Stimulated activated naive B cell treated with anti-CD40 and anti-IgM and Interleukin-4, amounts not matched to agents 10 μg/mL and 1 μg/mL and 100 μg/mL, for 72 hours (primary cell): ENCODE results near the gene GPX8.
A peak's percentile ranks its signal among the peaks of the same experiment; 100 is the strongest.

Source experiments
- ATAC-seq, 2 donors: fragments of 150-1000 bp; cut with Tn5 transposase; replicated peaks; 2 replicates each; pipeline ENCODE4 v1.10.0; 2021; ENCODE audit warnings: moderate library complexity in 1 of 2
- DNase-seq: peaks from one replicate; pipeline ENCODE4 v3.0.0; 2021
- H3K27ac Mint-ChIP-seq: one replicate; pipeline ENCODE4 v1.8.0; 2022; ENCODE audit warnings: mild to moderate bottlenecking, mixed read lengths
- H3K27me3 Mint-ChIP-seq, 2 donors: one replicate each; pipeline ENCODE4 v1.8.0; 2022; ENCODE audit warnings: mixed read lengths in 2 of 2
- H3K36me3 Mint-ChIP-seq, 2 donors: one replicate each; pipeline ENCODE4 v1.8.0; 2022; ENCODE audit warnings: mixed read lengths in 2 of 2, mild to moderate bottlenecking in 1 of 2
- H3K4me1 Mint-ChIP-seq, 2 donors: one replicate each; pipeline ENCODE4 v1.8.0; 2022; ENCODE audit warnings: mixed read lengths in 2 of 2, mild to moderate bottlenecking in 1 of 2
- H3K4me3 Mint-ChIP-seq, 2 donors: one replicate each; pipeline ENCODE4 v1.8.0; 2022; ENCODE audit warnings: mild to moderate bottlenecking in 2 of 2, mixed read lengths in 2 of 2, moderate library complexity in 1 of 2
- H3K9me3 Mint-ChIP-seq, 2 donors: one replicate each; pipeline ENCODE4 v1.8.0; 2022; ENCODE audit warnings: mixed read lengths in 2 of 2, mild to moderate bottlenecking in 1 of 2

The GPX8 gene

DNA sequence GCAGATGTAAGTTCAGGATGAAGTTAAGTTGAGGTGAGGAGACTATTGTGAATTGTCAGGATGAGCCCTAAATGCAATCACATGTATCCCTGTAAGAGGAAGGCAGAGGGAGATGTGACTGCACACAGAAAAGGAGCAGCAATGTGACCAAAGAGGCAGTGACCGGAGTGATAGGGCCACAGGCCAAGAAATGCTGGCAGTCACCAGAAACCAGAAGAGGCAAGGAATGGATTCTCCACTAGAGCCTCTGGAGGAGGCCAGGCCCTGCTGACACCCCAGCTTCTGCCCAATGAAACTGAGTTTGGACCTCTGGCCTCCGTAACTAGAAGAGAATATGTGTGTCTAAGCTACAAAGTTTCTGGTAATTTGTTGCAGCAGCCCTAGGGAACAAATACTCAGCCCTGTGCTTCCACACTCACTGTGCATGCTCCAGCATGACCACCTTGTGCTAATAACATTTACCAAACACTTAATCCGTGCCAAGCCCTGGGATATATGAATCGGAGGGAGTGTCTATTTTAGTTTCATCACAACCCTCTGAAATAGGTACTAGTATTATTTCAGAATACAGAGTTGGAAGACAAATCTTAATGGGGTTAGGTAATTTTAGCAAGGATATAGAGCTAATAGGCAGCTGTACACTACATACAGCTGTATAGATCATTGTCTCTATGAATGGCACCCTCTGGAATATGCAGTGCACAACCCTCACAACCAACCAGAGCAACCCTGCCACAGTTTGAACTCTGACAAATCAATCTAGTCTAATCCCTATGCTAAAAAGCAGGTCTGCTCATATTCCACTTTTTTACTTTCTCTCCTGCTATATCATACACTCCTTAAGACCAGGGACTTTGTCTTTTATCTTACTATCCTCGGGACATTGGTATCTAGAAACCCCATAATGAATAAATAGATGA, 7.8 kb upstream of the GPX8 start:
- Mint-ChIP-seq H3K4me3 (no peak overlapping the region), H3K27me3 (peaks cover 20 to 40% of the 10 kb centered on the region in 2 donors), H3K36me3 (no peaks in the 10 kb centered on the region), H3K27ac (no peak overlapping the region), H3K9me3 (peaks cover 3 to 4% of the 10 kb centered on the region in 2 donors), H3K4me1 (no peaks in the 10 kb centered on the region)
- DNase-seq (no peak), ATAC-seq (no peak)

DNA sequence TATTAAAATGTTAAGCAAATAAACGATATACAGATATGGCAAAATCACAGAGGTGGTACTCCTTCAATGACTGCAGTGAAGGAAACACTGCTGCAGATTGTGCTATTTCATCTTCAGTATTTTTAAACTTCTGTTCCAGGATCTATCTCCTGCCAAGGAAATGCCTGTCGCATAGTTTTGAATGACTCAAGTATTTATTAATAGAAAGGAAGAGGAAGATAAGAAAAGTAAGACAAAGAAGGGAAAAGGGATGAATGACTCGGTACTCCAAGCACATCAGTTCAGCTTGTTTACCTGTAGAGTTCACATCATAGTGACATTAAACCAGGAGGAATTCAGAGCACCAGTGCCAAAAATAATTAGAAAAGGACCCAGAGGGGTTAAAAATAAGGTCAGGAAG, 5.1 kb upstream of the GPX8 start:
- Mint-ChIP-seq H3K36me3 (no peaks in the 10 kb centered on the region), H3K4me1 (no peaks in the 10 kb centered on the region), H3K9me3 (peaks cover 3 to 4% of the 10 kb centered on the region in 2 donors), H3K27ac (no peak overlapping the region), H3K27me3 (peaks cover 32 to 56% of the 10 kb centered on the region in 2 donors), H3K4me3 (no peak overlapping the region)
- DNase-seq: no peak
- ATAC-seq: no peak

DNA sequence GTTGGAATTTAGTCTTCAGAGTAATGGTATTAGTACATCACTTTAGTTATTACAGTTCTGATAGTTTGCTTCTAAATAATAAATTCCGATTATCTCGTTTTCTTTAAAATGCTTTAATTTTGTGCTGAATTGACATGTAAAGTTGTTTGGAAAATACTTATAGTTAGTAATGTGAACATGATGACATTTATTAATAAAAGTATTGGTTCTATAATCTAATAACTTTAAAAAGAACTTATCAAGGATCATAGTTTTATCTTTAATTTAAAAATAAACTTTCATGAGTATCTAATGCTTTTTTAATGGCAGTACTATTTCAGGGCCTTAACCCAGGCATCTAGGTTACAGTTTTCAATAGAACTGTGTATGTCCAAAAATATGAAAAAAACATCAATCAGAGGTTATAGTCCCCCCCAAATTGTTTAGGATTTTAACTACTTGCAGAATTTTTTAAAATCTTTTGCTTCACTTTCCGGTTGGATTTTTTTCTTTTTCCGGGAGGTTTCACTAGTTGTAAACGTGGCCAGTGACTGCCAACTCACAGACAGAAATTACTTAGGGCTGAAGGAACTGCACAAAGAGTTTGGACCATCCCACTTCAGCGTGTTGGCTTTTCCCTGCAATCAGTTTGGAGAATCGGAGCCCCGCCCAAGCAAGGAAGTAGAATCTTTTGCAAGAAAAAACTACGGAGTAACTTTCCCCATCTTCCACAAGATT, 680 bp downstream of the GPX8 start:
- DNase-seq (no peak), ATAC-seq (no peak)
- peaks cover 3% of the 10 kb centered on the region in 2 donors for H3K9me3 Mint-ChIP-seq
- H3K4me3 Mint-ChIP-seq: no peak overlapping the region
- no peaks in the 10 kb centered on the region for H3K36me3 Mint-ChIP-seq
- peaks cover 24 to 36% of the 10 kb centered on the region in 2 donors for H3K27me3 Mint-ChIP-seq
- H3K4me1 Mint-ChIP-seq: no peaks in the 10 kb centered on the region
- H3K27ac Mint-ChIP-seq: no peak overlapping the region

DNA sequence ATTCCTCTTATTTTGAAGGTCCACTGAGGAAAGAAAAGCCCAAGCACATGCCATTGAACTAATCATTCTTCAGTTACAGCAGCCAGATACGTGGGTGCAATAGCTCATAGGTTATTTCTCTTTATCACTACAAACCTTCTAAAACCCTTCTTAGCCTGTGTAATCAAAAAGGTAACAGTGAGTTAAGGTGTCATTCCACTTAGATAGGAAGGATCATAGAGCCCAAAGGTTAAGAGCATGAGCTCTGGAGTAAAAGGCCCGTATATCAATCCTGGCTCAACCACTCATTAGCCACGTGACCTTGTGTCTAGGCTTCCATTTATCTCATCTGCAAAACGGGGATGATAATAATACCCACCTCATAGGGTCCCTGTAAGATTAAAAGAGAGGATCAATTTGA, 2.7 kb downstream of the GPX8 start:
- no peaks in the 10 kb centered on the region for H3K36me3 Mint-ChIP-seq
- ATAC-seq (no peak), DNase-seq (no peak)
- H3K27ac Mint-ChIP-seq: no peak overlapping the region
- no peaks in the 10 kb centered on the region for H3K9me3 Mint-ChIP-seq
- no peak overlapping the region for H3K4me3 Mint-ChIP-seq
- H3K4me1 Mint-ChIP-seq: no peaks in the 10 kb centered on the region
- H3K27me3 Mint-ChIP-seq: peaks cover 34 to 35% of the 10 kb centered on the region in 2 donors

DNA sequence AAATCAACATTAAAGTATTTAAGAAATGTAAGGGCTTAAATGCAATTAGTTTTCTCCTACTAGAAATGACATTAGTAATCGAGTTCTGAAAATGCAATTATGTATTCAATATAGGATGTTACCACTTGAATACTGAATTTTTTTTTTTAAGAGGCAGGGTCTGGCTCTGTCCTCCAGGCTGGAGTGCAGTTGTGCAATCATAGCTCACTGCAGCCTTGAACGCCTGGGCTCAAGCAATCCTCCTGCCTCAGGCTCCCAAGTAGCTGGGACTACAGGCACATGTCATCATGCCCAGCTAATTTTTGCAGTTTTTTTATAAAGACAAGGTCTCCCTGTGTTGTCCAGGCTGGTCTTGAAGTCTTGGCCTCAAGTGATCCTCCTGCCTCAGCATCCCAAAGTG, 11.5 kb downstream of the GPX8 start:
- Mint-ChIP-seq H3K9me3 (no peaks in the 10 kb centered on the region), H3K27me3 (peaks cover 39 to 40% of the 10 kb centered on the region in 2 donors), H3K27ac (no peak overlapping the region), H3K4me3 (no peak overlapping the region), H3K4me1 (peaks cover 18 to 28% of the 10 kb centered on the region in 2 donors), H3K36me3 (no peaks in the 10 kb centered on the region)
- DNase-seq (no peak), ATAC-seq (no peak)

DNA sequence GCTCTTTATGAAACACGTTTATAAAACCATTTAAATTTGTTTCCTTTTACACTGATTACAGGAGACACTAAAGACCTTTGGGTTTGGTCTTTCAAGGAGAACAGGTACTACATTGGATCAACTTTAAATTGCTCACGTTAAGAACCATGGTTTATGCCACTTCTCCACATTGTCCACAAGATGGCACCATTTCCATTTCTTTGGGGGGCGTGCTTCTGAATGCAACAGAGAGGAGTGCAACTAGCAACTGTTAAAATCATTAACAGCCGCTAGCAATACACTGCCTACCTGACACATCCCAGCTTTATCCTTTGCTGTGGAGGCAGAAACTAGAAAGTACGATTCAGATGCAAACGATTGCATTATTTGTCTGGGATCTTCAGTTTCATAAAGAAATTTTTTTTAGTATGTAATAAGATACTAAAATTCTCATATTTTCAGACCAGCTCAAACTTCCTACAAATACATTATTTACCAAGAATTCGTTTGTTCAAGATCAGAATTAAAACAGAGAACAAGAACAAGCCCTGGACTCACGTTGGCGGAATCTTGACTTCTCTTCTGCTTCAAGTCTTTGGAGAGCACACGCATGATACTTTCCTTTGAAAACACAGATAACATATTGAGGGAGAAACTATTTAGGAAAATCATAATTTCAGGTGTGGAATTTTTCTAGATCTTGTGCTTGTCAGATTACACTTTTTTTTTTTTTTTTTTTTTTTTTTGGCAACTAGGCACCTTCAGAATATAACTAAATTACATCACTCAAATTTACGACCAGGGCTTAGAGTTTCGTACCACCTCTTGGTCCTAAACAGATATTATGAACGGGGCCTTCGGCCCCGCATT, 12.3 kb downstream of the GPX8 start:
- H3K4me3 Mint-ChIP-seq: peak overlapping the region; percentile 89 to 90
- peaks cover 23 to 36% of the 10 kb centered on the region in 2 donors for H3K4me1 Mint-ChIP-seq
- no peaks in the 10 kb centered on the region for H3K9me3 Mint-ChIP-seq
- DNase-seq (peak; percentile 46), ATAC-seq (peak; percentile 76 to 77)
- no peaks in the 10 kb centered on the region for H3K36me3 Mint-ChIP-seq
- peaks cover 41 to 42% of the 10 kb centered on the region in 2 donors for H3K27me3 Mint-ChIP-seq
- H3K27ac Mint-ChIP-seq: no peak overlapping the region

DNA sequence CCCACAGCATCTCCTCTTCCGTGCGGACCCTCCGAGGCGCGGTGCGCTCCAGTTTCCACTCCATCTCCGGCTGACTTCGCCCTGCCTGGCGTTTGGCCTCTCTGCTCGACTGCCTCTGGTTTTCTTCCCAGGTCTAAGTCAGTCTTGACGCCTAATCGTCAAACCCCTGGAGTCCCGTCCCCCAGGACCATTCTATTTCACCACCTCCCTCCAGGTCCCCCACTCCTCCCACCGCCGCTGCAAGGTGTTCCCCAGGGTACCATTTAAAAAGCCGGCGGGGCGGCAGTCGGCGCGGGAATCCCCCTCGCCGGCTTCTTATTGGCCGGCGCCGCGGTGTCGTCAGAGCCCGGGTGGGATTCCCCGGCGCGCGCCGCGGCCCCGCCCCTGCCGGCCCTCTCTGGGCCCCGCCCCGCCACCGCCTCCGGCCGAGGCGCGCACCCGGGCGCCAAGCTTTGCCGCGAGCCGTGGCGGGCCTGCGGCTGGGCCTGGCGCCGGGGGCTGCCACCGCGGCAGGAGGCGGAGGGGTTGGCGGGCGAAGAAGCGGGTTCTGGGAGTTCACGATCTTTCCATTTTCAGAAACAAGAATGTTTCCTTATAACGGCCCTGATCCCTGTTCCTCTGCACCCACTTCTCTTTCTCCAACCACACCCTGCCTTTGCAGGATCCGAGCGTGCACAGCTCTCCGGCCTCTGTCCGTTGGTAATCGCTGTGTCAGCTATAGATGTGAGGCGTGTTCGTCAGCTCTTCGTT, 13.1 kb downstream of the GPX8 start, which contains the start of gene CDC20B:
TSS of gene CDC20B (minus strand) at position 241 of the 750 bp plus-strand sequence. CDS start at position 64, 177 bp downstream.
- DNase-seq (peak; percentile 65), ATAC-seq (peak; percentile 84 to 92)
- peaks cover 27 to 41% of the 10 kb centered on the region in 2 donors for H3K4me1 Mint-ChIP-seq
- peaks cover 4% of the 10 kb centered on the region in 2 donors for H3K9me3 Mint-ChIP-seq
- peaks cover 0 to under 1% of the 10 kb centered on the region in 2 donors for H3K36me3 Mint-ChIP-seq
- peak within 1 kb of the TSS; percentile 51 for H3K27ac Mint-ChIP-seq
- peaks cover 45 to 49% of the 10 kb centered on the region in 2 donors for H3K27me3 Mint-ChIP-seq
- peak within 1 kb of the TSS; percentile 89 to 90 for H3K4me3 Mint-ChIP-seq

DNA sequence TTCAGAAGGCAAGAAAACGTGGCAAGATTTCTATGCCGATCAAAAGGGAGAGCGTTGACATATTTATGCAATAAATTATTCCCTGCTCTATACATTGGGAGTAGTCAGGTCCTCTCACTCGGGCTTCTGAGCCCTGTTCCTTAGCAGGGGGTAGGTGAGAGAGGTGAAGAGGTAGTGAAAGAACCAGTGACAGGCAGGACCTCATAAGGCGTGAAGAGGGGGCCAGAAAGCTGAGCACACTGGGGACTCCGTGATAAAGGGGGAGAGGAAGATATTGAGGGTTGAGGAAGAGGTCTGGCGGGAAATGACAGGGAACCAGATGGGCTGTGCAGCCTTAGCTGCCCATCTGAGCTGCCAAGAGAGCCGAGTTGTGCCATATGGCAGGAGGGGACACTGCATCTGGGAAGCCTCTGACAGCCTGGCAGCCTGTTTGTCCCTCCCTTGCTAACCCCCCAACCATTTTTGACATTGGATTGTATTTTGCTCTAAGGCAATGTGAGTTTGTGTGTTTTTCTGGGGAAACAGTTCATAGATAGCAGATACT, 13.8 kb downstream of the GPX8 start:
- DNase-seq: no peak
- peaks cover 4 to 5% of the 10 kb centered on the region in 2 donors for H3K9me3 Mint-ChIP-seq
- peaks cover 0 to 2% of the 10 kb centered on the region in 2 donors for H3K36me3 Mint-ChIP-seq
- peaks cover 44 to 56% of the 10 kb centered on the region in 2 donors for H3K27me3 Mint-ChIP-seq
- H3K4me3 Mint-ChIP-seq: peak overlapping the region; percentile 82 to 86
- H3K4me1 Mint-ChIP-seq: peaks cover 27 to 41% of the 10 kb centered on the region in 2 donors
- ATAC-seq: peak; percentile 22
- H3K27ac Mint-ChIP-seq: no peak overlapping the region

DNA sequence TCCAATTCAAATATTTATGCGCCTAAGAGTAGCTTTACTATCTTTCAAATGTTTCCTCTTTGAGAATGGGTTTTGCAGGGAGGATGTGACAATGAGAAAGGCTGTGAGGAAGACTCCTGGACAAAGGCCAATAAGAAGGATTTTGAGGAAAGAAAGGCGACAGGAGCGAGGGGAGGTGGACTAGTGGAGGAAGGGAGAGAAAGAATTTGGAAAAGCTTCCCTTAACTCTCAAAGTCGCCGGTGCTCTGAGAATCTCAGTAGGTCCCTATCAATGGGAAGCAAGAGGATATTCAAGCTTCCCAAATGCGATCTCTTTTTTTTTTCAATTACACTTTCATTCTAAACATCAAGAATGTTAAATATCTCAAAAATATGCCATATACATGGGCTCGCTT, 15.8 kb downstream of the GPX8 start:
- peak overlapping the region; percentile 66 to 80 for H3K4me3 Mint-ChIP-seq
- H3K27ac Mint-ChIP-seq: no peak overlapping the region
- ATAC-seq (no peak), DNase-seq (no peak)
- H3K27me3 Mint-ChIP-seq: peaks cover 50 to 71% of the 10 kb centered on the region in 2 donors
- peaks cover 0 to 2% of the 10 kb centered on the region in 2 donors for H3K36me3 Mint-ChIP-seq
- peaks cover 27 to 41% of the 10 kb centered on the region in 2 donors for H3K4me1 Mint-ChIP-seq
- H3K9me3 Mint-ChIP-seq: peaks cover 4 to 5% of the 10 kb centered on the region in 2 donors

DNA sequence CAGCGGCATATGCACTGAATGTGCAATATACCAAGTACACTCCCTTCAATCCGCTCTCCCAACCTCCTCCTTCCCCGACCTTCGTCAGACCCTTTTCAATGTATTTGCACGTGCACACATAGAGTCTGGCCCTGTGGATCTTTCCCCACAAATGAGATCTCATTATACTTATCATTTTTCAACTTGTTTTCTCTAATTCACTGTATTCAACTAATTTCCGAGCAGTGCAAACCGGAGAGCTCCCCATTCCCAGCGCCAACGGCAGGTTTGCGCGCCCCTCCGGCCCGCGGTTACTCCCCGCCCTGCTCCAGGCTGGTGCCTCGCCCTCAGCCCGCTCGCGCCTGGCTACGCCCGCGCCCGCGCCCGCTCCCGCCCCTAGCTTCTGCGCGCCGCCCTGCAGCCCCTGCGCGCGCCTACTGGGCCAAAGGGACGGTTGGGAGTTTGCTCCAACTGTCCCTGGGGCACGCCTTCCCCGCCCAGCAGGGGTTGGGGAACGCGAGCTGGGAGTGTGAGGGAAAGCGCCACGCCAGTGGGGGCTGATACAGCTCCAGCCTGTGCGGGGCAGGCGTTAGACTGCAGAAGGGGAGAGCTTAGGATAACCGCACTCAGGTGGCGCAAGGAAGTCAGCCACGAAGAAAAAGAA, 16.3 kb downstream of the GPX8 start:
- DNase-seq (no peak), ATAC-seq (no peak)
- H3K27me3 Mint-ChIP-seq: peaks cover 55 to 76% of the 10 kb centered on the region in 2 donors
- peaks cover 0 to 2% of the 10 kb centered on the region in 2 donors for H3K36me3 Mint-ChIP-seq
- H3K4me3 Mint-ChIP-seq: peak overlapping the region; percentile 48 to 80
- H3K27ac Mint-ChIP-seq: no peak overlapping the region
- peaks cover 4 to 5% of the 10 kb centered on the region in 2 donors for H3K9me3 Mint-ChIP-seq
- peaks cover 27 to 41% of the 10 kb centered on the region in 2 donors for H3K4me1 Mint-ChIP-seq

DNA sequence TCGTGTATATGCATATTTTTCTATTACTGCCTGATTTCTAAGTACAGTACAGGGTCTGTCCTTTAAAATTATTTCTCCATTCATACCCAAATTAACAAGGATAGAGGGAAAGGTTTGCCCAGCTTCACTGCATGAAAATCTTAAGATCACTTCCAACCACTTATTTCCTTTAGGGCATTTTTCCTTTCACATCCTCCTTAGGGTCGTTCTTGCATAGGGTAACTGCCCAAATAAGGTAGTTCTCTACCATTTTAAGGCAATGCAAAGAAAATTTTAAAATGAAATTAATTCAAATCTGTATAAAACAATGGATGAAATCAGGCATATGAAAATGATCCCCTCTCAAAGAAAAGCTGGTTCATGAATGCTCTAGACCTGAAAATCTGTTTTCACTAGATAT, 17.1 kb downstream of the GPX8 start:
- ATAC-seq (no peak), DNase-seq (no peak)
- Mint-ChIP-seq H3K27ac (no peak overlapping the region), H3K4me3 (peak overlapping the region in 1 of 2 donors; percentile 80), H3K36me3 (peaks cover 0 to 2% of the 10 kb centered on the region in 2 donors), H3K9me3 (peaks cover 4 to 5% of the 10 kb centered on the region in 2 donors), H3K4me1 (peaks cover 27 to 41% of the 10 kb centered on the region in 2 donors), H3K27me3 (peaks cover 60 to 84% of the 10 kb centered on the region in 2 donors)

DNA sequence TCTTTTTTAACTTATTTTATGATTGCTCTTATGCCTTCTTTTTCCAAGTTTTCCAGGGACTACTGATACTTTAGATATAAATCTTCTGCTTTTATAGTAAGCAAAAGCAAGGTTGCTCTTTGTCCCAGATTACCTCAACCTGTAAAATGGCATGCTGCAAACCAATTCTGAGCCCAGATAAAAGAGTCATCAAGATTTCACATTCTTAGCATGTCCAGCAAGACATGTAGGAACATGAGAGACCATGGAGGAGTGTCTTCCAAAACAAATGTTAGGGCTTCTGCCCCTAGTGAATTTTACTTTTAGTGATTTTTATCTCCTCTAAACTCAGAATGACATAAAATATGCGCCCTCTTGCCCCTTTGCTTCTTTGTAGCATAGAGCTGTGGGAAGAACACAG, 20.0 kb downstream of the GPX8 start:
- Mint-ChIP-seq H3K9me3 (peaks cover 4 to 5% of the 10 kb centered on the region in 2 donors), H3K4me1 (peaks cover 15 to 23% of the 10 kb centered on the region in 2 donors), H3K27me3 (peaks cover 54 to 77% of the 10 kb centered on the region in 2 donors), H3K27ac (no peak overlapping the region), H3K4me3 (no peak overlapping the region), H3K36me3 (peaks cover 0 to 2% of the 10 kb centered on the region in 2 donors)
- ATAC-seq: no peak
- DNase-seq: no peak
